ENCODE measurements around the gene TRAPPC3.
"Not testable (repeated sequence)": the region's sequence is repeated elsewhere in the genome, so short reads cannot be mapped to it uniquely, and the experiment has no call there.

TRAPPC3 gene

DNA sequence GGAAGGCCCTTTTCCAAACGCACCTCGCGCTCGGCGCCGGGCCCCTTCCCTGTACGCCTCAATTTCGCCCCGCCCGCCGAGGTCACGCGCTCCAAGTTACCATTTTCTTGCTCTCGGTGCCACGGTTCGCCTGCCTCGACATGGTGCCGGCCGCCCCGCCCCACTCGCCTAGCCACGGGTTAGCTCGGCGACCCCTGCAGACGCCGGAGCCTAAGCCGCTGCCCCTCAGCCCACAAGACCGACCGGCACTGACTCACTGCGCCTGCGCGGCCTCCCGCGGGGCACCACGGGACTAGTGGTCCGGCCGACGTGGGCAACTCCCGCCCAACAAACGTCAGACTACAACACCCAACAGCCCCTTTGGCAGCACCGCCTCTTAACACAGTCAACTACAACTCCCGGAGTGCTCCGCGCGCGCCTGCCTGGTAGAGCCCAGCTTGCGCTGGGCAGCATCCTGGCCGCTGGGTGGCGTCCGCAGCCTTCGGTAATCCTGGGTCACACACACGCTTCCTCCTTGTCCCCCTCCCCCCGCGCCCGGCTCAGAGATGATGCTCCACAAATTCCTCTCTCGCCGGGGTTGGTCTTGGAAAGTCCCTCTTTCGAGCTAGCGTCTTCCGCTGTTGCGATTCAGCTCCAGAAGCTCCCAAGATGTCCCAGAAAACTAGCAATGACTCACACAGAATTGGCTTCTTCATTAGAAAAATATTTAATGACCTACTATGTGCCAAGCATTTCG, at the start of gene TRAPPC3:
Gene TRAPPC3, minus strand, starts transcription at position 250 of the 736 bp plus-strand sequence. Its CDS starts 108 bp downstream, at position 142.
- DNase-seq: peak; percentile 100

DNA sequence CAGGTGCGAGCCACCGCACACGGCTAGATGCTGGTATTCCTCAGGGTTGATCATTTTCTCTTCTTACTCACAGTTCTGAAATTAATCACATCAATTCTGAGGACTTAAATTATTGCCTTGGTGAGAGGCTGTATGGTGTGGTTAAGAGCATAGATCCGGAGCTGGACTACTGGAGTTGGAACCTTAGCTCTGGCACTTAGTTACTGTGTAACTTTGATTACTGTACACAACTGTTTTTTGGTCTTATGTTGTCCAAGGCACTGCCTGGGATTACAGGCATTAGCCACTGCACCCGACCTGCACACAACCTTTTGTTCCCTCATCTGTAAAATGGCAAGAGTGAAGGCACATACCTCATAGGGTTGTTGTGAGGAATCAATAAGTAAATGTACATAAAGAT, 49.4 kb upstream of the TRAPPC3 start:
- no peak for DNase-seq

DNA sequence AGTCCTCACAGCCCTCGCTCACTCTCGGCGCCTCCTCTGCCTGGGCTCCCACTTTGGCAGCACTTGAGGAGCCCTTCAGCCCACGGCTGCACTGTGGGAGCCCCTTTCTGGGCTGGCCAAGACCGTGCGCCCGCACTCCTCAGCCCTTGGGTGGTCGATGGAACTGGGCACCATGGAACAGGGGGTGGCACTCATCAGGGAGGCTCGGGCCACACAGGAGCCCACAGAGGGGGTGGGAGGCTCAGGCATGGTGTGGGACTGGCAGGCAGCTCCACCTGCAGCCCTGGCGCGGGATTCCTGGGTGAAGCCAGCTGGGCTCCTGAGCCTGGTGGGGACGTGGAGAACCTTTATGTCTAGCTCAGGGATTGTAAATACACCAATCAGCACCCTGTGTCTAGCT, 47.5 kb upstream of the TRAPPC3 start:
- DNase-seq: not testable (repeated sequence)

DNA sequence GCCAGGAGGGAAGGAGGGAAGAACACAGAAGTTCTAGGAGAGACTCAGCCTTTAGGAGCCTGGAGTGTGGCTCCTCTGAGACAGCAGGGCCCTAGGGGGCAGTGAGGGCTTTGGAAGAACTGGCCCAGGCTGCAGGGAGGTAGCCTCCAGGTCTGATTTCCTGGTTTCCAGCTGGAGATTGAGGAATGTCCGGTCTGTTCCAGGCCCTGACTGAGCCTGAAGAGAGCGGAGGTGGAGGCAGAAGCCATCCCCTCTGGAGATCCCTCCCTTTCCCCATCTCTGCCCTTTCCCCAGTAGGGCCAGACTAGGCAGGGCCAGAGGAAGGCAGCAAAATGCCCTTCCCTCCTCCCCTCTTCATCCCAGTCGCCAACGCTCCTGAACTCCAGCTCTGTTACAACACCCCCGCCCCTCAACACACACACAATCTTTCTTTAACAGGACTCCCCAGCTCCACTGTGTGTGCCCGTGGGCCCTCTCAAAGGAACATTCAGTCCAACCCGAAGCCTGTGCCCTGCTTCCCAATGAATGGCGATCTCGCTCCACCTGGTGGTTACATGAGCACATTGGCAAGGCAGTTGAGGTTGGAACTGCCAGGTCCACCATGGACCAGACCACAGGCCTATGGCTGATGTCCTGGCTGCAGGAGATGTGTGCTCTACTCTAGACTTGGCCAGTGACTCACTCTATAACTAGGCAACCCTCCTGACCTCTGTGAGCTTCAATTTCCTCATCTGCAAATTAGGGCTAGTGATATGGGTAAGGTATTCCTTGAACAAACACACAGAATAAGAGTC, 38.7 kb upstream of the TRAPPC3 start:
- peak; percentile 92 for DNase-seq

DNA sequence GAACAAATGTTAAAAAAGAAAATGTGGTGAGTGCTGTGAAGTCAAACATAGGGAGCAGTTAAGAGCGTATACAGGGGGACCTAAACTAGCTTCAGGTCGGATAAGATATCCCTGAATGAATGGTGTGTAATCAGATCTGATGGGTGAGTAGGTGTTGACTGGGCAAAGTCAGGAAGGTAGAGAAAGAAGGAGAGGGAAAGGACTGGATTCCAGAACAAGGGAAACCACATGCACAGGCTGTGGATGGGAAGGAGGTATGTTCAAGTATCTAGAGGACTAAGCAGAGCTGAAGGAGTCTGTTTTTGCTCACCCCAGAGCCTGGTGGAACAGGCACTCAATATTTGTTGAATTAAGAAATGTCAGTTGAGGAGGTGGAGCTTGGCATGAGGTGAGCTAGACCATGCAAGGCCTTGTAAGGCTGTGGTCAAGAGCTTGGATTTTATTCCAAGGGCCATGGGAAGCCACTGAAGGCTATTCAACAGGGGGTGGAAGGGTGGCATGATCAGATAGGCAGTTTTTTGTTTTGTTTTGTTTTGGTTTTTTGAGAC, 34.1 kb upstream of the TRAPPC3 start:
- DNase-seq: no peak

DNA sequence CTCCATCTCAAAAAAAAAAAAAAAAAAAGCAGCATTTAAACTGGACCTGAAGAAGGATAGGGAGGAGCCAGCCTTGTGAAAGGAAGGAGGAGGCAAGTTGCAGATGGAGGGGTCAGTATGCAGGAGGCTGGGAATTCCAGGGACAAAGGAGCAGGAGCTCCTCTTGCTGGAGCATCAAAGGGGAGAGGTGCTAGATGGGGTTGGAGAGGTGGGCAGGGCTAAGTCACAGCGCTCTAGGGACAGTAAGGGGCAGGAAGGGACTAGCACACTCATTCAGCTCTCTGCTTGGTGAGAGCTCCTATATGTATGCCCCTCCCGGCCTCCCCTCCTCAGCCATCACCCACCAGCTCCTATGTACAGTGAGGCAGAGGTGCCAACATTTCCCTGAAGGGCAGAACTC, 33.4 kb upstream of the TRAPPC3 start:
- peak; percentile 43 for DNase-seq

DNA sequence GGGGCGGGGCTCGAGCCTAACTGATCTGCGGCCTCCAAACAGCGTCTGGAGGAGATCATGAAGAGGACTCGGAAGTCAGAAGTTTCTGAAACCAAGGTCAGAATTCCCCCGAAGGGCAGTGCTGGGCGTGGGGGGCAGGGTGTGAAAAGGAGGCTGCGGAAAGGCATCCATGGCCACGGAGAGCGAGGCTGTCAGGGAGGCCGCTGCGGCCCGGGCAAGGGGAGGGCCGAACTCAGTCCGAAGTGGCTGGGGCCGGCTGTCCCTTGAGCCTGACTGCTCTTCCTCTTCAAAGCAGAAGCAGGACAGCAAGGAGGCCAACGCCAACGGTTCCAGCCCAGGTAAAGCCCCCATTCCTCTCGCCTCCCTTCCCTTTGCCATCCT, 29.9 kb upstream of the TRAPPC3 start:
- no peak for DNase-seq

DNA sequence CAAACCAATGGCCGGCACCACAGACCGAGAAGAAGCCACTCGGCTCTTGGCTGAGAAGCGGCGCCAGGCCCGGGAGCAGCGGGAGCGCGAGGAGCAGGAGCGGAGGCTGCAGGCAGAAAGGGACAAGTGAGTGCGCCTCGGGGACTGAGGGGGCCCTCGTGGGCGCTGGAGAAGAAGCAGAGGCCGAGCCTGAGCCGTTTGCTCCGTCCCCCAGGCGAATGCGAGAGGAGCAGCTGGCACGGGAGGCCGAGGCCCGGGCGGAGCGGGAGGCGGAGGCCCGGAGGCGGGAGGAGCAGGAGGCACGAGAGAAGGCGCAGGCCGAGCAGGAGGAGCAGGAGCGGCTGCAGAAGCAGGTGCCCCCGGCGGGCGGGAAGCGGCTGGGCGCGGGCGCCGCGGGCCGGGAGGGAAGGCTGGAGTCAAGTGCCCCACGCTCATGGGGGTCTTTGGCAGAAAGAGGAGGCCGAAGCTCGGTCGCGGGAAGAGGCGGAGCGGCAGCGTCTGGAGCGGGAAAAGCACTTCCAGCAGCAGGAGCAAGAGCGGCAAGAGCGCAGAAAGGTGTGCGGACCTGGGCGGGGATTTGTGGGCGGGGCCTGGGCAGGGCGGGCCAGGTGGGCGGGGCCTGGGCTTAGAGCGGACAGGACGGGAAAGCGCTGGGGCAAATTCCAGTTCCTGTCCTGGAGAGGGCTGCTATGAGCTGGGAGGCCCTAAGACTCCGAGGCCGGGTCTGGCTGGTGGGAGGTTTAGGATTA, 29.4 kb upstream of the TRAPPC3 start:
- DNase-seq: no peak

DNA sequence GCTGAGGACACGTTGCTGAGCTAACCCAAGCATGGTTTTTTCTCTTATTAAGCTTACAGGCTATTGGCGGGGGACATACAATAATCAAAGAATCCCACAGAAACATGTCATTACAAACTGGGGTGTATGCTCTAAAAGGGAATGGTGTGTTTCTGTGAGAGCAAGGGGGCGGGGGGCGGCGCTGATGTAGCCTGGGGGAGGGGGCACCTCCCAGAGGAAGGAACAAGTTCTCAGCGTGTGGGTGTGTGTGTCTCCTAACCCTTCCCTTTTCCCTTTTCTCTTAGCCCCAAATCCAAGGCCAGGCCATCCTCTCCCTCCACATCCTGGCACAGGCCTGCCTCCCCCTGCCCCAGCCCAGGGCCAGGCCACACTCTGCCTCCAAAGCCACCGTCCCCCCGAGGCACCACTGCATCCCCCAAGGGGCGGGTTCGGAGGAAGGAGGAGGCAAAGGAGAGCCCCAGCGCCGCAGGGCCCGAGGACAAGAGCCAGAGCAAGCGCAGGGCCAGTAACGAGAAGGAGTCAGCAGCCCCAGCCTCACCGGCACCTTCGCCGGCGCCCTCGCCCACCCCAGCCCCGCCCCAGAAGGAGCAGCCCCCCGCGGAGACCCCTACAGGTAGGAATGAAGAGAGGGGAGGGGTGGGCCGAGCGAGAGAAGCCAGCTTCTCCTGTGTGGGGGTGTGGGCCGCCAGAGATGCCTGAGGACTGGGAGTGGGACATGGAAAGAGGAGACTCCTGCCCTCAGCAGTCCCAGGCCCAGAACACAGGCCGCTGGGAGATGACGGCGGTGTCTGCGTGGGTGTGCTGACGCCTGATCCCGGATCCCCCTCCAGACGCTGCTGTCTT, 28.5 kb upstream of the TRAPPC3 start:
- no peak for DNase-seq

DNA sequence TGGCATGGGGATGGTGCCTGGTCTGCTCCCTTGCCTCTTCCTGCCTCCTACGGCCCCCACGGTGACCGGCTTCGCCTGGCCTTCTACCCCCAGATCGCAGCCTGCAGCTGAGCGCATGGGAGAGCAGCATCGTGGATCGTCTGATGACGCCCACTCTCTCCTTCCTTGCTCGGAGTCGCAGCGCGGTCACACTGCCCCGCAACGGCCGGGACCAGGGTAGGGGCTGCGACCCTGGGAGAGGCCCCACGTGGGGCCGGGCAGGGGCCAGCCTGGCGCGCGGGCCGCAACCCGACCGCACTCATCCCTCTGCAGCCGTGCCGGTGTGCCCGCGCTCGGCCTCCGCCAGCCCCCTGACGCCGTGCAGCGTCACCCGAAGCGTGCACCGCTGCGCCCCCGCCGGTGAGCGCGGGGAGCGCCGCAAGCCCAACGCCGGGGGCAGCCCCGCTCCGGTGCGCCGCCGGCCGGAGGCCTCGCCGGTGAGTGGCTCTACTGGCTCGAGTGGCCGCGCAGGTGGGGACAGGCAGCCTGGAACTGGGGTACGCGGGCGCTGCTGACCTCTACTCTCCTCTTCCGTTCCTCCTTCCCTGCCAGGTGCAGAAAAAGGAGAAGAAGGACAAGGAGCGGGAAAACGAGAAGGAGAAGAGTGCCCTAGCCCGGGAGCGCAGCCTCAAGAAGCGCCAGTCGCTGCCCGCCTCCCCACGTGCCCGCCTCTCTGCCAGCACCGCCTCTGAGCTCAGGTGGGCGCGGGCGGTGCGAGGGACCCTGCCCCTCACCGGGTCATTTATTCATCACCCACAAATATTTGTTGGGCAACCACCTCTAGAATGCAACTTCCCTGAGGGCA, 27.0 kb upstream of the TRAPPC3 start:
- DNase-seq: no peak

DNA sequence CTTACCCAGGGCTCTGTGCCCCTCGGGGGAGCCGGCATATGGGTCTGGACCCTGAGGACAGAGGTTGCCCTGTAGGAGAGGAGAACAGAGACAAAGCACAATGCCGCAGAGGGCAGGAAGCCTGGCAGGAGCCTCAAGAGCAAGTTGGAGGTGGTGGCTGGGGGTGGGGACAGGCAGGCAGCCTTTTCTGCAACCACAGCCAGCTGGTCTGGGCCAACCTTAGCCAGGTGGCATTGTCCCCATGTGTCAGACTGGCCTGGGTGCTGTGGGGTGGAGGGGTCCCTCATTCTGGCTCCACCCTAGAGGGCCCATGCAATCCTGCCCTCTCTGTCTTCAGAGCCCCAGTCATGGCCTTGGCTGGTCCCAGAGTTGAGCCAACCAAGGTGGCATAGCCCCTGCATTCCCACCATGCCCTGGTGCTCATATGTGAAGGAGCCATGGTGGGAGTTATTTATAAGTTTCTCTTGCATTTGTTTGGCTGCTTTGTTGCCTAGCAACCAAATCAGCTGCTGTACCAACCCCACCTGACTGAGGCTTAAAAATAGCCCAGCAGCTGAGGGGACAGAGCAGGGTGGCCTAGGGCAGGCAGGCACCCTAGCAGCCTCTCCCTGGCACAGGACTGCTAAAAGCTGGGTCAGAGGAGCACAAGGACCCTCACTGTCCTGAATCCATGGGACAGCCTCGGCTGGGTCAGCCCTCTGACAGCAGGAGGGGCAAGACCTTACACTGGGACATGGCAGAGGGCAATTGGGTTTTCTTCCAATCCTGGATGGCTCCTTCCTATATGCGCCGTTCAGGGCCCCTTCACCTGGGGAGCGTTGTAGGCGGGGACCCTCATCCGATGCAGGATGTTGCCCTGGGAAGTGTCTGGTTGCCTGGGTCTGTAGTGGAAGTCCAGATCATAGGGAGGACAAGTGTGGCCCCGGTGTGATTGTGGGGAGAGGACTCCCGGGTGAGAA, 26.1 kb upstream of the TRAPPC3 start:
- peak; percentile 53 for DNase-seq

DNA sequence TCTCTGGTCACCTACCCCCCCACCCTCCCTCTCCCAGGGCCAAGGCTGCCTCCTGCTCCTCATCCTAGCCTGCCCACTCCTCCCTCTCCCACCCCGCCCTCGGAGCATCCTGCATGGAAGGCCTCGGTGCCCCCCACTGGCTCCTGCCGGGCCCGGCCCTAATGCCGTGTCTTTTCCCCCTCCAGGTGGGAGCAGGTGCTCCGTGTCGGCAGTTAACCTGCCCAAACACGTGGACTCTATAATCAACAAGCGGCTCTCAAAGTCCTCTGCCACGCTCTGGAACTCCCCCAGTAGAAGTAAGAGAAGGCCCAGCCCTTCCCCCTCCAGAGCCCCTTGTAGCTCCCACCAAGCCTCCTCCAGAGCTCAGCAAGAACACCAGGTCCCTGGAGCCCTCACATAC, 25.4 kb upstream of the TRAPPC3 start:
- DNase-seq: no peak

DNA sequence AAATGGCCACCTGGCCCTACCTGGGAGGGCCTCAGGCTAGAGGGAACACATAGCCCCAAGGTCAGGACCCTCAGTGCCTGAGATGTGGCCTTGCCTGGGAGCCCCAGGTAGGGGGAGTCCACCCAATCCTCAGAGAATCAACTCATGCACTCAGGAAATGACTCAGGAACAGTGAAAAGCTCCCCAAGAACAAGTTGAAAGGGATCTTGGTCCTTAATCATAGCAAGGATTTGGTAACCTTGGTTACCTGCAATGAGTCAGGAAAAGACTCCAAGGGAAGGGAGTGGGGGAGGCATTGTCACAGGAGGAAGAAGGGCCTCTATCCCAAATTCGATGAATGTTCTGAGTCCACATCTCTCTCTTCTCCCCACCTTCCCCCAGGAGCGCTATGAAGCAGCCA, 23.7 kb upstream of the TRAPPC3 start:
- DNase-seq: no peak

DNA sequence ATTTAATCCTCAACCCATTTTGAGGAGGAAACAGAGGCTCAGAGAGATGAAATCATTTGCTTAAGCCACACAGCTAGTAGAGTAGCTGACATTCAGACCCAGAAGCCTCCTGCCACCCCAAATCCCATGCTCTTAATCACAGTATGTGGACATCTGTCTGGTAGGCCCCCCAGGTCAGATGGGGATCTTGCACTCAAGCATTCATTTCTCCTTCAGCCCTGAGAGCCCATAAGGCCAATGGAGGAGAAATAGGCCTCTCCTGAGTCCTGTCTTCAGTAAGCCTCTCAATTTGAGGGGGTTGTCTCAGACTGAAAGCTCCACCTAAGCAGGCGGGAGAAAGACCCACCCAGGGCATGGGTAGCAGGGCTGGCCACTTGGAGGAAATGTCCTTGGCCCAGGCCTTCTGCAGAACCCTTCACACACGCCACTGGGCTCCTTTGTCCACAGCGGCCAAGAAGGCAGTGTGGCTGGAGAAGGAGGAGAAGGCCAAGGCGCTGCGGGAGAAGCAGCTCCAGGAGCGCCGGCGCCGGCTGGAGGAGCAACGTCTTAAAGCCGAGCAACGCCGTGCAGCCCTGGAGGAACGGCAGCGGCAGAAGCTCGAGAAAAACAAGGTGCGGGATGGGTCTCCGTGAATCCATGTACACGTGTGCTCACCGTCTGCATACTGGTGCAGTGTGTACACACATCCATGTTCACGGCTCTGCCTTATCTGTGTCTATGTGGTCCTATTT, 22.9 kb upstream of the TRAPPC3 start:
- DNase-seq: no peak

DNA sequence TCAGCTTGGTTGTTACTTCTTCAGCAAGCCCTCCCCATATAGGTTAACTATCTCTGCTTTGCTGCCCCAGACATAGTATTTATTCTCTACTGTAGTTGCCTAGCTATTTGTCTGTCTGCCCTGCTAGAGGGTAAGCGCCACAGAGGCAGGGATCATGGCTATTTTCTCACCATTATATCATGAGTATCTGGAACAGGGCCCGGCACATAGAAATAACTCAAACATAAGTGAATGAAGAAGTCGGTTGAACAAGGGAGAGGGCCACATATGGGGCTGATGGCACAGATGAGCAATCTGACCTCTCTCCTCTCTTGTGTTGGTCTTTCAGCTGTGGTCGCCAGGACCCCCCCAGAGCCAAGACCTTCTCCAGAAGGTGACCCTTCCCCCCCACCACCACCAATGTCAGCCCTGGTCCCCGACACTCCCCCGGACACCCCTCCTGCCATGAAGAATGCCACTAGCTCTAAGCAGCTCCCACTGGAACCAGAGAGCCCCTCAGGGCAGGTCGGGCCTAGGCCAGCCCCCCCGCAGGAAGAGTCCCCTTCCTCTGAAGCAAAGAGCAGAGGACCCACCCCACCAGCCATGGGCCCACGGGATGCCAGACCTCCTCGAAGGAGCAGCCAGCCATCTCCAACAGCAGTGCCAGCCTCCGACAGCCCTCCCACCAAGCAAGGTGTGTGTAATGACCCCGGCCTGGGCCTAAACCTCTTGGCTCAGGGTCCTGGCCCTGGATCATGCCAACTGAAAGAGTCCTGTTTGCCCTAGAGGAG, 21.5 kb upstream of the TRAPPC3 start:
- no peak for DNase-seq

DNA sequence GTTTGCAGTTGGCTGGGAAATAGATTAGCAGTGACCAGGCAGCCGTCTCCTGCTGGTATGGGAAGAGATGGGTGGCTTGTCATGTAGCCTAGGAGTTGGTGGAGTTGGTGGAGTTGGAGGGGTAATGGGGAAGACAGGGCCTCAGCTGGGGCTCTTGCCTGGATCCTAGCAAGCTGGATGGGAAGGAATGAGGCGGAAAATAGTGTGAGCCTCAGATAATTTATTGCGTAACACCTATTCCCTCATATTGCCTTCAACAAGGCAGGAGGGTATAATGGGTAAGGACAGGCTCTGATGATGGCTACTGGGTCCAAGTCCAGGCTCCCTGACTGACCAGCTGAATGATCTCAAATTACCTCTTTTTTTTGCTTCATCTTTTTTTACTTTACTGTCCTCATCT, 19.2 kb upstream of the TRAPPC3 start:
- DNase-seq: no peak

DNA sequence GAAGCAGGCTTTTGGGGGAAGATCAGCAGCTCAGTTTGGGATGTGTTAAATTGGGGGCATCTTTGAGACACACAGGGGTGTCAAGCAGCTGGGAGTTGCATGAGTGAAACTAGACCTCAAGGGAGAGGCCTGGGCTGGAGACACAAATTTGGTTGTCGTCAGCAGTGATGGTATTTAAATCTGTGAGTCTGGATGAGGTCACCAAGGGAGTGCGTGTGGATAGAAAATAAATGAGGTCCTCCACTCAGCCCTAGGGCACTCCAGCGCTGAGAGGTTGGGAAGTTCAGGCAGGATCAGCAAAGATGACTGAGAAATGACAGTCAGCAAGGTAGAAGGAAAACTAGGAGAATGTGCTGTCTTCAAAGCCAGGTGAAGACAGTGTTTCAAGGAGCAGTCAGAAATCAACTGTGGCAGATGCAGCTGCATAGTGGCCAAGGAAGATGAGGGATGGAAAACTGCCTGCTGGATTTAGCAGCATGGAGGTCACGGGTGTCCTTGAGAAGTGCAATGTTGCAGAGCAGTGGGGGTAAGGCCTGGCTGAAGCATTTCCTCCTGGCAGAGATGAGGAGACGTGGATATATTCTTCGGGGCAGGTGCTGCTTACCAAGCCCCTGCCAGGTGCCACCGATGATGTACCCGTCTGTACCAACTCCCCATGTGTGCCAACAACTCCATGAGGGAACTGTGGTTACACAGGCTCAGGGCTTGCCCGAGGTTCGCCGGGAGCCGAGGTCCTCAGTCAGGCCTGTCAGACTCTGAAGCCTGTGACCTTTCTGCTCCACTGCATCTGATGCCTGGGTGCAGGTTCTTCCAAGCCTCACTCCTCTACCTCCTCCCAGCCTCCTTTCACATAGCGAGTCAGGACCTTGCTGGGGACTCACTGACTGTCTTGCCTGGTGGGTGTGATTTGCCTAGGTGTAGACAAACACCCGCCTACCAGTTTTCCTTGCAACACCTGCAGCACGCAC, 17.9 kb upstream of the TRAPPC3 start:
- no peak for DNase-seq

Measured in NCI-H510A (cell line).